Measurements from ENCODE around the gene GCNT2.
"Not testable (repeated sequence)": the region's sequence is repeated elsewhere in the genome, so short reads cannot be mapped to it uniquely, and the experiment has no call there.

GCNT2 gene

DNA sequence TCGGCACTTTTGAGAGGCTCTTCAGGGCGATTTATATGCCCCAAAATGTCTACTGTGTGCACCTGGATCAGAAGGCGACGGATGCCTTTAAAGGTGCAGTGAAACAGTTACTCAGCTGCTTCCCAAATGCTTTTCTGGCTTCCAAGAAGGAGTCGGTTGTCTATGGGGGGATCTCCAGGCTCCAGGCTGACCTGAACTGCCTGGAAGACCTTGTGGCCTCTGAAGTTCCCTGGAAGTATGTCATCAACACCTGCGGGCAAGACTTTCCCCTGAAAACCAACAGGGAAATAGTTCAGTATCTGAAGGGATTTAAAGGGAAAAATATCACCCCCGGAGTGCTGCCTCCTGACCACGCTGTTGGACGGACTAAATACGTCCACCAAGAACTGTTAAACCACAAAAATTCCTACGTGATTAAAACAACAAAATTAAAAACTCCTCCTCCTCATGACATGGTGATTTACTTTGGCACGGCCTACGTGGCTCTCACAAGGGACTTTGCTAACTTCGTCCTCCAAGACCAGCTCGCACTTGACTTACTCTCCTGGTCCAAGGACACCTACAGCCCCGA lies 8.2 kb downstream of the GCNT2 start:
- no peak for DNase-seq (ENCODE audit: extremely low read depth, low read depth)

DNA sequence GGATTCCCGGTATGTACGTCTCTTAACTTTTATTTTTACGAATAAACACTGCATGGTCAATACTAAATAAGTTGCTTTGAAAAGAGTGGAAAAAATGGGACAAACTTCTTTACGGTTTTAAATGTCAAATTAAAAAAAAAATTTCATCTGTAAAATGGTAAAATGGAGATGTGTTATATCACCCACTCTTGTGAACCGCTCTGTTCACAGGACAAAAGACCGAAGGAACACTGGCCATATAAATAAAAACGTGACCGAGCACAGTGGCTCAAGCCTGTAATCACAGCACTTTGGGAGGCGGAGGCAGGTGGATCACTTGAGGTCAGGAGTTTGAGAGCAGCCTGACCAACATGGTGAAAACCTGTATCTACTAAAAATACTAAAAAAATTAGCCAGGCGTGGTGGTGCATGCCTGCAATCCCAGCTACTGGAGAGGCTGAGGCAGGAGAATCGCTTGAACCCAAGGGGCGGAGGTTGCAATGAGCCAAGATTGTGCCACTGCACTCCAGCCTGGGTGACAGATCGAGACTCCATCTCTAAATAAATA lies 8.8 kb downstream of the GCNT2 start:
- not testable (repeated sequence) for DNase-seq (ENCODE audit: extremely low read depth, low read depth)

More for the DNA sequence above, 8.2 kb downstream of the GCNT2 start:
- TF ChIP-seq, protein P1, sequence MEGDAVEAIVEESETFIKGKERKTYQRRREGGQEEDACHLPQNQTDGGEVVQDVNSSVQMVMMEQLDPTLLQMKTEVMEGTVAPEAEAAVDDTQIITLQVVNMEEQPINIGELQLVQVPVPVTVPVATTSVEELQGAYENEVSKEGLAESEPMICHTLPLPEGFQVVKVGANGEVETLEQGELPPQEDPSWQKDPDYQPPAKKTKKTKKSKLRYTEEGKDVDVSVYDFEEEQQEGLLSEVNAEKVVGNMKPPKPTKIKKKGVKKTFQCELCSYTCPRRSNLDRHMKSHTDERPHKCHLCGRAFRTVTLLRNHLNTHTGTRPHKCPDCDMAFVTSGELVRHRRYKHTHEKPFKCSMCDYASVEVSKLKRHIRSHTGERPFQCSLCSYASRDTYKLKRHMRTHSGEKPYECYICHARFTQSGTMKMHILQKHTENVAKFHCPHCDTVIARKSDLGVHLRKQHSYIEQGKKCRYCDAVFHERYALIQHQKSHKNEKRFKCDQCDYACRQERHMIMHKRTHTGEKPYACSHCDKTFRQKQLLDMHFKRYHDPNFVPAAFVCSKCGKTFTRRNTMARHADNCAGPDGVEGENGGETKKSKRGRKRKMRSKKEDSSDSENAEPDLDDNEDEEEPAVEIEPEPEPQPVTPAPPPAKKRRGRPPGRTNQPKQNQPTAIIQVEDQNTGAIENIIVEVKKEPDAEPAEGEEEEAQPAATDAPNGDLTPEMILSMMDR (IDR thresholded peaks at IDR 0.05; ENCODE audit: low read depth, low read length), result no peak

DNA sequence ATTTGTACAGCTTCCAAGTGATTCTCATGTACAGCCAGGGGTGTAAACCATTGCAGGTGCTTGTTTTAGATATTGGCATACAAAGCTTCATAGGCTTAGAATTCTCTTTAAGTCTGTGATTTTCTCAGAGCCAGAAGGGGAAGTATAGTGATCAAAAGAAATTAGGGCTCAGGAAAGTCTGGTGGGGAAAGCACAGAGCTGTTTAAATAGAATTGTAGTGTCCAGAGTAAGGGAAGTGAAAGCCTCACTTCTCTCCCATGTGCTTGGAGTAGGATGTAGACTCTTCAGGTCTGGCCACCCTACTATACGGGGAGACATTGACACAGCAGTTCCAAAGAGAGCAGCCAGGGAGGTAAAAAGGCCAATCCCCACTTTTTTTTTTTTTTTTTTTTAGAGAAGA lies 10.4 kb downstream of the GCNT2 start:
- DNase-seq (ENCODE audit: extremely low read depth, low read depth), result no peak
- TF ChIP-seq, protein P1 (IDR thresholded peaks at IDR 0.05; ENCODE audit: low read depth, low read length), result no peak

DNA sequence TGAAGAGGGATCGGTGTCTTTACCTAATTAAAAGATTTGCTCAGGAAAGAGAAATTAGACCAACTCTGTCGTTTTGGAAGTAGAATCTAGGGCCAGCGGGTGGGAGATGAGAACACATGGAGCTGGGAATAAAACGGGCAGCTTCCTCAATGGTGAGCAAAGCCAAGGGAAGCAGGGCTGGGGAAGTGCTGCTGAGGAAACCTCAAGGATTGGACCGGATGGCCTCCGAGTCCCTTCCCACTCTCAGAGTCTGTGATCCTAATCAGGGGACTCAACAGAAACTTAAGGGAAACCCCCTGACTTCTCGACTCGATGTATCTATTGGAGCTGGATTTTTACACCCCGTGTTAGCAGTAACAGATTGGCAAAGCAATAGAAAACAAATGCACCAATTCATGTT lies 10.8 kb downstream of the GCNT2 start:
- TF ChIP-seq, protein P1 (IDR thresholded peaks at IDR 0.05; ENCODE audit: low read depth, low read length), result no peak
- no peak for DNase-seq (ENCODE audit: extremely low read depth, low read depth)

DNA sequence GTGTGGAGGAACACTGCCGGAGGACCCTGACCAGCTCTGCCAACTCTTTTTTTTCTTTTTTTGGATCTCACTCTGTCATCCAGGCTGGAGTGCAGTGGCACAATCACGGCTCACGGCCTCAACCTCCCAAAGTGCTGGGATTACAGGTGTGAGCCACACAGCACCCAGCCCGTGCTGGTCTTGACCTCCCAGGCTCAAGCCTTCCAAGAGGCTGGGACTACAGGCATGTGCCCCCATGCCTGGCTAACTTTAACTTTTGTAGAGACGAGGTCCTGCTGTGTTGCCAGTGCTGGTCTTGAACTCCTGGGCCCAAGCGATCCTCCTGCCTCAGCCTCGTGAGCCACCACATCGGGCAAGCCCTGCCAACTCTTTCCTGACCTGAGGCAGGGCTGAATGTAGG lies 11.2 kb downstream of the GCNT2 start:
- TF ChIP-seq, protein P1 (IDR thresholded peaks at IDR 0.05; ENCODE audit: low read depth, low read length), result no peak
- DNase-seq (ENCODE audit: extremely low read depth, low read depth), result no peak

DNA sequence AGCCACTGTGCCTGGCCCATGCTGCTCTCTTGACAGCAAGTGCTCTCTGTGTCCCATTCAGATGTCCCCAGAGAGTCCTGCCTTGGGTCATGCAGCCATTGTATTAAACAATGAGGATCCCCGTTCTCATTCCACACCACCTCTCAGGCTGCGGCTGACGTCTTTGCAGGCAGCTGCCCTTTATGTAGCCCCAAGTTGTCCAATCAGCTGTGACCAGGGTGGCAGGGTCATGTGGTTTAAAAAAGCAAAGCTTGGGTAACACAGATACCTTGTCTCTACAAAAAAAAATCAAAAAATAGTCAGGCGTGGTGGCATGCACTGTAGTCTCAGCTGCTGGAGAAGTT lies 13.2 kb downstream of the GCNT2 start:
- DNase-seq (ENCODE audit: extremely low read depth, low read depth), result no peak
- TF ChIP-seq, protein P1 (IDR thresholded peaks at IDR 0.05; ENCODE audit: low read depth, low read length), result no peak

DNA sequence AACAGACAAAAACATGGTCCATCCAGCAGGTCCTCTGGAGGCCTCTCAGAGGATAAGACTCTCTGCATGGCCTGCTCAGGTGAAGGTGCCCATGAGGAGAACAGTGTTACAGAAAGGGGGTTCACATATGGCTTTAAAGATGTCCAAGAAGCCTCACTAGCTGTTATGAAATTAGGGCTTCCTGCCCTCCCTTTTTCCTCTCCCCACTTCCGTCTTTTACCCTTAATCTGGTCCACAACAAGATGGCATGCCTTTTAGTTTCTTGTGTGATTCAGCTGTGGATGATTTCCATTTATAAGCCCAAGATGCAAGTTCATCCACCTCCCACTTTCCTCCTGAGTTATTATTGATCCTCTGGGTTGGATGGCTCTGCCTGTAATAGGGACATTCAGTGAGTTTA lies 14.0 kb downstream of the GCNT2 start:
- TF ChIP-seq, protein P1 (IDR thresholded peaks at IDR 0.05; ENCODE audit: low read depth, low read length), result no peak
- no peak for DNase-seq (ENCODE audit: extremely low read depth, low read depth)

DNA sequence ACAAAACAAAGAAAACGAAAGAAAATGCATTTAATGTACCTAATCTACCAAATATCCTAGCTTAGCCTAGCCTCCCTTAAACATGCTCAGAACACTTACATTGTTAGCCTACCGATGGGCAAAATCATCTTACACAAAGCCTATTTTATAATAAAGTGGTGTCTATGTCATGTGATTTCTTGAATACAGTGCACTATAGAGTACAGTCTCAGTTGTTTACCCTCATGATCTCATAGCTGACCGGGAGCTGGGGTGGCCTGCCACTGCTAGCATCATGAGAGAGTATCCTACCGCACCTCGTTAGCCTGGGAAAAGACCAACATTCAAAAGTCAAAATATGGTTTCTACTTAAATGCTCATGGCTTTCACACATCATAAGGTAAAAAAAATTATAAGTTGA lies 16.6 kb downstream of the GCNT2 start:
- TF ChIP-seq, protein P1 (IDR thresholded peaks at IDR 0.05; ENCODE audit: low read depth, low read length), result no peak
- no peak for DNase-seq (ENCODE audit: extremely low read depth, low read depth)

All from AG09319 (cell line).